Right renal cortex interstitium (tissue), 3 donors: Measurements from ENCODE around the gene TRMU. TPM values are rescaled to one million over a fixed set of nuclear protein-coding genes. Genes with fewer than 3 reads are reported as not detected.

Experiments
- DNase-seq, 3 donors: peaks; one replicate each; pipeline ENCODE4 v3.0.0-alpha.2; 2013; ENCODE audit warnings: low read depth in 3 of 3, low spot score in 2 of 3
- polyA plus RNA-seq, 3 donors: library from polyadenylated mRNA; unstranded; fragments of 120-200 nt; gene quantifications; one replicate each; pipeline ENCODE4 v1.2.1, GENCODE V29; 2013; ENCODE audit not compliant: insufficient read length in 3 of 3

Gene TRMU
- polyA plus RNA-seq, 3 donors = 40.7 to 45.8 (median 43.6) TPM

GRCh38 chr22:46330426-46330825 lies 5.1 kb upstream of the TRMU start:
- no peak for DNase-seq

GRCh38 chr22:46331496-46331895 lies 4.0 kb upstream of the TRMU start:
- no peak for DNase-seq

GRCh38 chr22:46336119-46337078 lies 885 bp downstream of the TRMU start:
- DNase-seq = no peak

GRCh38 chr22:46337870-46338269 lies 2.4 kb downstream of the TRMU start:
- no peak for DNase-seq

GRCh38 chr22:46338636-46339035 lies 3.1 kb downstream of the TRMU start:
- DNase-seq = no peak

GRCh38 chr22:46339956-46340355 lies 4.4 kb downstream of the TRMU start:
- no peak for DNase-seq

GRCh38 chr22:46340676-46341075 lies 5.2 kb downstream of the TRMU start:
- no peak for DNase-seq

- no peak for DNase-seq
These were observed 11.3 kb downstream of the TRMU start for GRCh38 chr22:46346680-46347405.

GRCh38 chr22:46347646-46348045 lies 12.1 kb downstream of the TRMU start:
- no peak for DNase-seq

- no peak for DNase-seq
These were observed 12.7 kb downstream of the TRMU start for GRCh38 chr22:46348099-46348695.

GRCh38 chr22:46349238-46349637 lies 13.7 kb downstream of the TRMU start:
- DNase-seq = no peak

GRCh38 chr22:46349681-46350080 lies 14.2 kb downstream of the TRMU start:
- DNase-seq = no peak

- DNase-seq = no peak
These were observed 14.6 kb downstream of the TRMU start for GRCh38 chr22:46350121-46350520.

- no peak for DNase-seq
These were observed 15.1 kb downstream of the TRMU start for GRCh38 chr22:46350646-46351045.

- DNase-seq = no peak
These were observed 15.7 kb downstream of the TRMU start for GRCh38 chr22:46351131-46351735.

GRCh38 chr22:46351767-46352166 lies 16.3 kb downstream of the TRMU start:
- no peak for DNase-seq

- DNase-seq = no peak
These were observed 16.8 kb downstream of the TRMU start for GRCh38 chr22:46352276-46352675.

- no peak for DNase-seq
These were observed 17.3 kb downstream of the TRMU start for GRCh38 chr22:46352691-46353386.

- DNase-seq = no peak
These were observed 18.1 kb downstream of the TRMU start for GRCh38 chr22:46353483-46354105.
